HUDEP-2 (cell line): Measurements from ENCODE around the gene TGFA.

Experiments
- DNase-seq, 76 experiments: peaks; one replicate each; lab custom pipeline; 2025; ENCODE audit not compliant: unreplicated experiment in 76 of 76; lab: John Stamatoyannopoulos, UW

The TGFA gene

GRCh38 chr2:70425682-70426301 lies 127.8 kb downstream of the TGFA start:
- no peak for DNase-seq

DNA sequence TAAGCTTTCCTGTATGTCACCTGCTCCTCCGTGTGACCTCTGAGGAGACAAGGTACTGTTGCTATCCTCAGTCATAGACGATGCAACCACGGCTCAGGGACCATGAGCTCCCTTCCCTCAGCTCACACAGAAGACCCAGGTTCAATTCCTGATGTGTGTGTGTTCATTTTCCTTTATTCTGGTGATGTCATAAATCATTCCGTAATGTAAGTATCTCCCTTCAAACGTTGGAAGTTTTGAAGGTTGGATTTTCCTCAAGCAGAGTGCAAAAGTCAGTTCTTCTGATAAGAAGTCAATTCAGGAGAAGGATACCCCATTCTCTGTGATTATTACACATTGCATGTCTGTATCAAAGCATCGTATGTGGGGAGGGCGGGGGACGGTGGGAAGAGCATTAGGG lies 132.9 kb downstream of the TGFA start:
- DNase-seq = no peak

GRCh38 chr2:70420143-70420542 lies 133.5 kb downstream of the TGFA start:
- no peak for DNase-seq

- no peak for DNase-seq
Measured at GRCh38 chr2:70418514-70418913, 135.1 kb downstream of the TGFA start.

- no peak for DNase-seq
Measured at GRCh38 chr2:70417011-70417410, 136.6 kb downstream of the TGFA start.

GRCh38 chr2:70412294-70413070 lies 141.1 kb downstream of the TGFA start:
- DNase-seq = no peak

DNA sequence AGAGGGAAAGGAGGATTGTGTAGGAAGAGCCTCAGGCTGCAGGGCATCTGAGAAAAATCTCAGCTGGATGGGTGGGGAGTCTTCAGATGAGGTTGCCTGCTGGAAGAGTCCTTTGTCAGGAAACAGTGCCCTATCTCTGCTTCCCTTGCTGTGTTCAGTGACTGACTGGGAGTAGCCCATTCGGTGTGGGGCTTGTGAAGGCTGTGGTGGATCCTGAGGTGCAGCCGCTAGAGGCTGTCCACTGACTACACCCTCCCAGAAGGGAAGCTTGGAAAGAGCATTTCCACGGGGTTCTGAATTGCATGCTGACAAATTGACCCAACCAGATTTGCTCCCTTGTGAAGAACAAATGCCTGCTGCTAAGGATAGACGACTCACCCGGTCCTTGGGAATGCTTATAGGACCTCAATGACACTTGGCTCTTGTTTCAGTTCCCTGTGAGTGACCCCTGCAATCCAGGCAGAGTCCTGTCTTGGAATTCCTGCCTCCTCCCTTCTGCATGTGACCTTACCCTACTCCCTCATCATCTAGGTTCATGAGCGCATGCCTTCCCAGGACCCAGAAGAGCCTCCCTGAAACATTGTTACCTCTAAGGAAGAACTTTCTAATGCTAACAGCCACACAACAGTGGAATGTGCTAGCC lies 142.0 kb downstream of the TGFA start:
- no peak for DNase-seq

DNA sequence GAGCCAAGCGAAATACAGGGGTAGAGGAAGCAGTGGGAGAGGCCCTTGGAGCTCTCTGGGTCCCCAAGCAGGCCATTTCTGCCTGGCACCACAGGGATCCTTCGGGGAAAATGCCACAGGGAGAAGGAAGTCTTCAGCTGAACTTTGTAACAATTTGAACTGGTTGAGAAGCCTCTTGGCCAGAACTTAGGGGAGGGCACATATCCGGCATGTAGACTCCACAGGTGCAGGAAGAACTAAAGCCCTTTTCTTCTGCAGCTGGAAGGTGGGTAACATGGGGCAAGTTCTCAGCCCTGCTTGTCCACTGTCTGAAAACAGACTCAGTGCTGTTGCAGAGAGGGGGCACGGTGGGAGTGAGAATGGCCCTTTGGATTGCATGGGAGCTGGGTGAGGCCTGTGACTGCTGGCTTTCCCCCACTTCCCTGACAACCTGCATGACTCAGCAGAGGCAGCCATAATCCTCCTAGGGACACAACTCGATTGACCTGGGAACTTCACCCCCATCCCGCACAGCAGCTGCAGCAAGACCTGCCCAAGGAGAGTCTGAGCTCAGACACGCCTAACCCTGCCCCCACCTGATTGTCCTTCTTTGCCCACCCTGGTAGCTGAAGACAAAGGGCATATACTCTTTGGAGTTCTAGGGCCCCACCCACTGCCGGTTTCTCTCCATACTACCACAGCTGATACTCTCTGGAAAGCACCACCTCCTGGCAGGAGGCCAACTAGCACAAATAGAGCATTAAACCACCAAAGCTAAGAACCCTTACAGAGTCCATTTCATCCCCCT lies 150.2 kb downstream of the TGFA start:
- DNase-seq = no peak

GRCh38 chr2:70400539-70400938 lies 153.1 kb downstream of the TGFA start:
- DNase-seq = no peak

DNA sequence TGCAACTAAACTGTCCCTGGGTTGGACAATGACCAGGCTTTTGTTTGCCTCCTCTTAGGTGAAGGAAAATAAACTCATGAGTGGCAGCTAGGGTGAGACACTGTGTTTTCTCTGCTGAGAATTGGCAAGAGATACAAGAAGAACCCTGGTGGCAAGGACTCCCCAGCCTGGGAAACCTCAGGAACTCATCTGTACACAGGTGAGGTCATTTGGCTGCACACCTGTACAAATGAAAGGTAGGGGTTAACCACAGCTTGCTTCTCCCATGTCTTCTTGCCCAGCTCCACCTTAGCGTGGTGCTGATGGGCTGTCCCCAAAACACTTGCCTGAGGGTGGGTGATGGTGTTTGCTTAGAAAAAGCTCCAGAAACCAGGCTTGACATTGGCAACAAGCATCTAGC lies 154.6 kb downstream of the TGFA start:
- DNase-seq = no peak
